GM10847 (cell line): ENCODE results near the gene ANAPC2.

Experiments
- POLR2A ChIP-seq: IDR thresholded peaks from 2 replicates; pipeline ENCODE4 v1.6.1; 2011; ENCODE audit not compliant: insufficient read length; ENCODE audit errors: extremely low read depth

Gene ANAPC2

GRCh38 chr9:137160716-137161557, 27.4 kb downstream of the ANAPC2 start:
- TF ChIP-seq POLR2A = no peak

GRCh38 chr9:137160054-137160425, 28.3 kb downstream of the ANAPC2 start:
- no peak for TF ChIP-seq POLR2A

- no peak for TF ChIP-seq POLR2A
Observed at GRCh38 chr9:137159105-137160053, 29.0 kb downstream of the ANAPC2 start.

GRCh38 chr9:137158625-137159024, 29.7 kb downstream of the ANAPC2 start:
- TF ChIP-seq POLR2A = no peak

GRCh38 chr9:137157618-137158415, 30.5 kb downstream of the ANAPC2 start:
- TF ChIP-seq POLR2A = no peak

- TF ChIP-seq POLR2A = no peak
Observed at GRCh38 chr9:137156567-137157375, 31.6 kb downstream of the ANAPC2 start.

GRCh38 chr9:137152844-137153405, 35.4 kb downstream of the ANAPC2 start:
- no peak for TF ChIP-seq POLR2A

GRCh38 chr9:137150617-137151457, 37.5 kb downstream of the ANAPC2 start:
- no peak for TF ChIP-seq POLR2A

GRCh38 chr9:137149942-137150616, 38.3 kb downstream of the ANAPC2 start:
- no peak for TF ChIP-seq POLR2A

- TF ChIP-seq POLR2A = no peak
Observed at GRCh38 chr9:137149363-137149762, 39.0 kb downstream of the ANAPC2 start.

- no peak for TF ChIP-seq POLR2A
Observed at GRCh38 chr9:137148661-137149060, 39.7 kb downstream of the ANAPC2 start.

- no peak for TF ChIP-seq POLR2A
Observed at GRCh38 chr9:137148242-137148641, 40.1 kb downstream of the ANAPC2 start.

GRCh38 chr9:137147793-137148160, 40.6 kb downstream of the ANAPC2 start:
- no peak for TF ChIP-seq POLR2A
